ENCODE results near the gene GSAP. TPM values are rescaled to one million over a fixed set of nuclear protein-coding genes. Genes with fewer than 3 reads are reported as not detected.

Gene GSAP
- total and polyA plus RNA-seq, 2 donors (not counting 3 experiments of a cell fraction or from before 2014, with no cell fraction given): 2.3 to 5.8 TPM

DNA sequence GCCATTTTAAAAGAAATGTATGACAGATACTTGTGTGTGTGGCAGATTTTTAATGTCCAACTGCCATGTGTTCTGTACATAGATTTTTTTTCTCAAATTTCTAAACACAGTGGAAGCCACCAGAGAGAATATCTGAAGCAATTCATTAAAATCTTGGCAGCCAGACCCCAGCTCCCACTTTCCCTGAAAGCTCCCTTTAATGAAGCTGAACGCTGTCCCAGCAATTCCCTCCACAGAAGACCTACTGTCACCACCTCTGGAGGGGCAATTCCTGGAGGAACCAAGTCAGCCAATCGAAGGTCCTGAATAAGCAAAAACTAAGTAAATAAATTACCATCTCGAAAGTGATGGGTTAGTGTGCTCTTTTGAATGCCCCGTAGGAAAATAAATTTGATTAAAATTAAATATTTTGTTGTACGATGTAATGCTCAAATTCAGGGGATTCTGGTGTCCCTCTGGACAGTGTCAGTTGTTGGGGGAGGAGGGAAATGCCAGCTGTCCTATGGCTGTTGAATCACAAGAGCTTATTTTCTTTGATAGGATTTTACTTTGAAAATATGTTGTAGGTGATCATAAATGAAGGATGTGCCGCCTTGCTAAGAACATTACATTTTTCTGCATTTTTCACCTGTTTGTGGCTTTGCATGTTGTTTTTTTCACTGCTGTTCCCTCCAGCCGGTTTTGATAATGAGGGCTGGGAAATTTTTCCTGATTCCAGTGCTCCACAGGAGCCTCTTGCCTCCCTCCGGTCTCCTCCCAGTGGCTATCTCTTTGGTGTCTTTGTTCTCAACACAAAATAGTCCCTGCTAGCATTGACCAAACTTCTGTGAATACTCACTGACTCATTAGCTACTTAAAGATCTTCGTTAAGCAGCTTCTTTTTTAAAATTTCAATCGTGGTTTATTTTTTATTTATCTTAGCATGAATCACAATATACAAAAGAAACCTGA lies 9.2 kb upstream of the GSAP start:
- no peaks in the 10 kb centered on the region for H3K9me1 ChIP-seq (replicated peaks; ENCODE audit: control insufficient read depth, extremely low read depth, insufficient read depth, low read length)
- no peaks in the 10 kb centered on the region for H3K36me3 ChIP-seq (ENCODE audit: control insufficient read depth in 2 of 2, extremely low read depth in 1 of 2, insufficient read depth in 2 of 2, low read length in 2 of 2)
- intact Hi-C loops (cut with micrococcal nuclease): loop anchor here (5.0 kb wide), 1 partner anchor 112 kb away; the partner anchor contains the start of gene PTPN12
- H4K20me1 ChIP-seq (replicated peaks; ENCODE audit: control insufficient read depth, extremely low read depth, insufficient read depth, low read length): no peaks in the 10 kb centered on the region
- no TSS peak for BruUV-seq (replicated peaks)
- DNase-seq (ENCODE audit: low read depth, low spot score) (no peak), FAIRE-seq (no peak)
- H3K4me1 ChIP-seq (ENCODE audit: control insufficient read depth, extremely low read depth, insufficient read depth, low read length): peaks cover 21% of the 10 kb centered on the region
- dilution Hi-C loops (cut with MboI; ENCODE audit: extremely low pct_ligation_motif_present, low sequenced_read_pairs): no loop called here
- no peak overlapping the region for H3K4me2 ChIP-seq (ENCODE audit: insufficient read depth, low read length)
- no peak overlapping the region for H3K9ac ChIP-seq (replicated peaks; ENCODE audit: extremely low read depth, insufficient read depth, low read length)
- no peaks in the 10 kb centered on the region for H3K9me3 ChIP-seq (replicated peaks; ENCODE audit: control insufficient read depth, insufficient read depth, low read length)
- no peak overlapping the region for H3K27ac ChIP-seq (ENCODE audit: insufficient read depth, low read depth, low read length)
- ChIA-PET POLR2A (no interaction called here), CTCF (interaction anchor here (0.7 to 1.3 kb wide), 3 partner anchors 9 to 30 kb away, joined by 3 read pairs; no protein-coding TSS in a partner anchor)
- no peak overlapping the region for H3K4me3 ChIP-seq (replicated peaks in 1 of 3; ENCODE audit: insufficient read depth in 1 of 3, low read depth in 1 of 3, low read length in 3 of 3)
- peak overlapping the region; percentile 77 for H2AFZ ChIP-seq (ENCODE audit: low read depth, low read length)
- H3K27me3 ChIP-seq (ENCODE audit: control insufficient read depth in 2 of 2, insufficient read depth in 2 of 2, low read length in 2 of 2): no peaks in the 10 kb centered on the region
- no peaks in the 10 kb centered on the region for H3K79me2 ChIP-seq (ENCODE audit: control insufficient read depth, insufficient read depth, low read length)
- no peak for TF ChIP-seq EZH2 (IDR thresholded peaks at IDR 0.05; ENCODE audit: borderline replicate concordance, low read depth, low read length, severe bottlenecking)
- no peak for TF ChIP-seq GATA2 (IDR thresholded peaks at IDR 0.05; ENCODE audit: insufficient read depth, insufficient read length, low read depth, low read length)
- no peak for TF ChIP-seq FOS (IDR thresholded peaks at IDR 0.05; ENCODE audit: borderline replicate concordance, insufficient read depth, low read length)
- no peak for TF ChIP-seq JUN (IDR thresholded peaks at IDR 0.05; ENCODE audit: borderline replicate concordance, insufficient read depth, insufficient read length, low read depth)
- TF ChIP-seq POLR2AphosphoS5 (IDR thresholded peaks at IDR 0.05; ENCODE audit: insufficient read depth, low read depth, low read length): no peak
- no peak for TF ChIP-seq POLR2A (IDR thresholded peaks at IDR 0.05; ENCODE audit: low read depth, low read length)
- no peak for TF ChIP-seq MYC (IDR thresholded peaks at IDR 0.05; ENCODE audit: low read depth, low read length)

All from endothelial cell of umbilical vein (primary cell).